ENCODE results near the gene LMBR1L.
"Not testable (repeated sequence)": the region's sequence is repeated elsewhere in the genome, so short reads cannot be mapped to it uniquely, and the experiment has no call there.

Gene LMBR1L, protein sequence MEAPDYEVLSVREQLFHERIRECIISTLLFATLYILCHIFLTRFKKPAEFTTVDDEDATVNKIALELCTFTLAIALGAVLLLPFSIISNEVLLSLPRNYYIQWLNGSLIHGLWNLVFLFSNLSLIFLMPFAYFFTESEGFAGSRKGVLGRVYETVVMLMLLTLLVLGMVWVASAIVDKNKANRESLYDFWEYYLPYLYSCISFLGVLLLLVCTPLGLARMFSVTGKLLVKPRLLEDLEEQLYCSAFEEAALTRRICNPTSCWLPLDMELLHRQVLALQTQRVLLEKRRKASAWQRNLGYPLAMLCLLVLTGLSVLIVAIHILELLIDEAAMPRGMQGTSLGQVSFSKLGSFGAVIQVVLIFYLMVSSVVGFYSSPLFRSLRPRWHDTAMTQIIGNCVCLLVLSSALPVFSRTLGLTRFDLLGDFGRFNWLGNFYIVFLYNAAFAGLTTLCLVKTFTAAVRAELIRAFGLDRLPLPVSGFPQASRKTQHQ

DNA sequence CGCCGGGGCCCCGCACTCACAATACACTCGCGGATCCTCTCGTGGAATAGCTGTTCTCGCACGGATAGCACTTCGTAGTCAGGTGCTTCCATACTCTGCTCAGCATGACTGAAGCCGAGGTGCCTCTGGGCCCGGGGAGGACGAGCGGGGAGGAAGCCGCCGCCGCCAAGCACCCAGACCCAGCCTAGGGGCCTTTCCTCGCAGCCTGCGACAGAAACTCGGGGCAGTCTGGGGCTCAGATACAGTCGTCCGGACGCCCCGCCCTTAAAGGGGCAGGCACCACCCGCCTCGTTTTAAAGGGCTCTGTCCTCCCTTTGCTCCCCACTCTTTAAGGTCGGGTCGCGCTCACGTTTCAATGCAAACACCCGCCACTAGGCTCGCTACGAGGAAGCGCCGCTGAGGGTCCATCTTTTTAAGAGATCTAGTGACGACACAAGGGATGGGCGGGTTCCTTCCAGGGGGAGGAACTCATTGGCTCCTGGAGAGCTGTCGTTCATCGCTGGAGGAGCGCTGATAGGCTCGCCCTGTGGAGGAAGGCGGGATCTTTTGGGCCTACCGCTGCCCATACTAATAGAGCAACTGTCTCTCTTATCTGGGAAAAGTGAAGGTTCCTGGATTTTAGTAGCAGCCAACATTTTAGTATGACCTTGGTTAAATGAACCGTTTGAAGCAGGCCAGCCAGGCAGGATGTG is at the start of gene LMBR1L:
Gene LMBR1L, minus strand, starts transcription at position 384 of the 692 bp plus-strand sequence. Its CDS starts 292 bp downstream, at position 92.
- in situ Hi-C loops (cut with MboI; ENCODE audit: low sequenced_read_pairs), result no loop called here

- in situ Hi-C loops (cut with MboI; ENCODE audit: low sequenced_read_pairs), result no loop called here
Measured at GRCh38 chr12:49160399-49160798, 49.8 kb upstream of the LMBR1L start.

- in situ Hi-C loops (cut with MboI; ENCODE audit: low sequenced_read_pairs), result no loop called here
Measured at GRCh38 chr12:49154221-49154620, 43.6 kb upstream of the LMBR1L start.

- in situ Hi-C loops (cut with MboI; ENCODE audit: low sequenced_read_pairs), result no loop called here
Measured at GRCh38 chr12:49147384-49147783, 36.7 kb upstream of the LMBR1L start.

DNA sequence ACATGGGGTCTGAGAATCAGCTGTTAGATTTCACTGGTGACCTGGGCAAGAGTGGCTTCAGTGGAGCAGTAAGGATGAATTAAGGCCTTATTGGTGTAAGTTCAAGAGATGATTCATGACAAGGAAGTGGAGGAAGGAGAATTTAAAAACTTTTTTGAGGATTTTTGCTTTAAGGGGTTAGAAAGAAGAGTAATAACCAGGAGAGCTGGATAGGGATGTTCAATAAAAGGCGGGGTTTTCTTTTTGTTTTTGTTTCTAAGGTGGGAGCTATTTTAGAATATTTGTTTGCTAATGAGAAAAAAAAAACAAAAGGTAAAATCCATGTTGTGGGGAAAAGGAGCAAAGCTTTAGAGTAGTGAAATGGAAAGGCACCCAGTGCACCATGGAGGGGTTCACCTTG is 35.8 kb upstream of the LMBR1L start:
- in situ Hi-C loops (cut with MboI; ENCODE audit: low sequenced_read_pairs), result no loop called here

DNA sequence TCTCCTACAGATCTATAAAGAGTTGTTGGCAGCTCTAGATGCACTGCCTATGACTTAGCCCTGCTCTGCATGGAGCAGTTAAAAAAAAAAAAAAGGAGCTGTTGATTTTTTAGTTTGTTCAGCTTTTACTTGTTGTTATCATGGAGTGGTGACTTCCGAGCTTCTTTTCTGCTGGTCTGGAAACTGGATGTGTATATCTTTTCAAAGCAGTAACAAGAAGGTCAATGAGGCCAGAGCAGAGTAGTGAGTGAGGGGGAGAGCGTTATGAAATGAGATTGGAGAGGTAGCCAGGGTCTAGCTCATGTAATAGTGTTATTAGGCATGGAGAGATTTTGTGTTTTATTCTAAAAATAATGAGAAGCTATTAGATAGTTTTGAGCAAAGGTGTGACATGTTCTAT is 33.7 kb upstream of the LMBR1L start:
- in situ Hi-C loops (cut with MboI; ENCODE audit: low sequenced_read_pairs), result no loop called here

GRCh38 chr12:49138999-49139398 is 28.4 kb upstream of the LMBR1L start:
- in situ Hi-C loops (cut with MboI; ENCODE audit: low sequenced_read_pairs), result no loop called here

DNA sequence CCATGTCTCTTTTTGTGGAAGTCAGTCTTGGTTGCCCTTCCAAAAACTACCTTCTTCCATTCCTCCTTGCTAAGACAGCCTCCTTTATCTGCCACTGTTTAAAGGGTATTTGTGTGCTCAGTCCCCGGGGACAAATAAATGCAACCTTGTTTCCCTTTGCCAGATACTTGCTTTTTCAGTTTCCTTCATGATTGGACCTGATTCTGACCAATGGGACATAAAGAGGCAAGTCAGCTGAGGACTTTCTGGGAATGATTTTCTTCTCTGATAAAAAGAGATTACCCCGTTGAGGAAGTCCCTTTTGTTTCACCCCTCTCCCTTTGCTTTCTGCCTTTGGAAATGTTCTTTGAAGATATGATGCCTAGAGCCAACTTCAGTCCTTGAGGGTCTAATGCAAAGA is 27.9 kb upstream of the LMBR1L start:
- in situ Hi-C loops (cut with MboI; ENCODE audit: low sequenced_read_pairs), result no loop called here

GRCh38 chr12:49137476-49137875 is 26.8 kb upstream of the LMBR1L start:
- in situ Hi-C loops (cut with MboI; ENCODE audit: low sequenced_read_pairs), result no loop called here

DNA sequence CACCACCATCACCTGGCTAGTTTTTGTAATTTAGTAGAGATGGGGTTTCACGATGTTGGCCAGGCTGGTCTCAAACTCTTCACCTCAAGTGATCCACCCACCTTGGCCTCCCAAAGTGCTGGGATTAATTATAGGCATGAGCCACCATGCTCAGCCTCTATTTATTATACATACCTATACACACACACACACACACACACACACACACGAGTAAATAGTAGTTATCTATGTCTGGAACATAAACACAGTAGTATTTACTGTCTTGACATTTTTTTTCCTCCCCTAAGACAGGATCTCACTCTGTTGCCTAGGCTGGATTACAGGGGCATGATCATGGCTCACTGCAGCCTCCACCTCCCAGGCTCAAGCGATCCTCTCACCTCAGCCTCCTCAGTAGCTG is 26.4 kb upstream of the LMBR1L start:
- in situ Hi-C loops (cut with MboI; ENCODE audit: low sequenced_read_pairs), result not testable (repeated sequence)

GRCh38 chr12:49133590-49133989 is 22.9 kb upstream of the LMBR1L start:
- in situ Hi-C loops (cut with MboI; ENCODE audit: low sequenced_read_pairs), result no loop called here

GRCh38 chr12:49133014-49133413 is 22.4 kb upstream of the LMBR1L start:
- in situ Hi-C loops (cut with MboI; ENCODE audit: low sequenced_read_pairs), result no loop called here

- in situ Hi-C loops (cut with MboI; ENCODE audit: low sequenced_read_pairs), result no loop called here
Measured at GRCh38 chr12:49131894-49132461, 21.3 kb upstream of the LMBR1L start.

DNA sequence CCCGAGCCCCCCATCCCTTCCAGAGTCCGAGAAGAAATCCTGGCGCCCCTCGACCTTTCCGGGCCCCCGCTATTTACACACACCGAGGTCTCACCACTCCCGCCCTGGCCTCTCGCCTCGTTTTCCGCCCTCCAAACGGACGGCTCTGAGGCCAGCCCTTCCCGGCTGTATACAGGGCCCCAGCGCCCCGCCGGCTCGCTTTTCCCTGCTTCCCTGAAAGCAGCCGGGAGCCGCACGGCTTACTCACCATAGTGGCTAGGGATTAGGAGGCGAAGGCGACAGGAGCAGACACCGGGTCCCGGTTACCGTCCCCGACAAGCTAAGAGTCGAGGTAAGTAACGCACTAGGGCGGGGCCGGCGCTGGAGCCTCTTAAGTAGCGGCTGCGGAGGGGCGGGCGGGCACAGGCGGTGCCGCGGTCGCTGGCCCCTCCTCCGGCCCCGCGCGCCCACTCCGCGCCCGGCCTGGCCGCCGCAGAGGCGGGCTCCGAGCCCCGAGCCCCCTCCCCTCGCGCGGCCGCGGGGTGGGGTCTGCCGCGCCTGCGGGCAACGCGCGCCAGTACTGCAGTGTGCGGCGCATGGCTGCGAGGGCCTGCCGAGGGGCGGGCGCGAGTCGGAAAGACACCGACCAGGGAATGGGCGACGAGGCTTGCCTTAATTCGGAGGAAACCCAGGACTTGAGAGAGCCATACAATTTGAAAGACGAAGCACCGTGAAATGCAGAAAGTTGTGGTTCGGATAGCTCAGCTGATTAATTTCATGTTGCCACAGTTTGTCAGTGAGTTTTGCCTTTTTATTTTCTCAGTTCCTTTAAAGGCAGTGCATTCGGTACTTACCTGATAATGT is 20.6 kb upstream of the LMBR1L start, which contains the start of gene TUBA1B:
Gene TUBA1B, minus strand, starts transcription at position 345 of the 843 bp plus-strand sequence. Its CDS starts 95 bp downstream, at position 250.
- in situ Hi-C loops (cut with MboI; ENCODE audit: low sequenced_read_pairs), result no loop called here

GRCh38 chr12:49130151-49131050 is 19.8 kb upstream of the LMBR1L start:
- in situ Hi-C loops (cut with MboI; ENCODE audit: low sequenced_read_pairs), result no loop called here

- in situ Hi-C loops (cut with MboI; ENCODE audit: low sequenced_read_pairs), result no loop called here
Measured at GRCh38 chr12:49129332-49130150, 18.9 kb upstream of the LMBR1L start.

- in situ Hi-C loops (cut with MboI; ENCODE audit: low sequenced_read_pairs), result not testable (repeated sequence)
Measured at GRCh38 chr12:49127971-49128370, 17.3 kb upstream of the LMBR1L start.

DNA sequence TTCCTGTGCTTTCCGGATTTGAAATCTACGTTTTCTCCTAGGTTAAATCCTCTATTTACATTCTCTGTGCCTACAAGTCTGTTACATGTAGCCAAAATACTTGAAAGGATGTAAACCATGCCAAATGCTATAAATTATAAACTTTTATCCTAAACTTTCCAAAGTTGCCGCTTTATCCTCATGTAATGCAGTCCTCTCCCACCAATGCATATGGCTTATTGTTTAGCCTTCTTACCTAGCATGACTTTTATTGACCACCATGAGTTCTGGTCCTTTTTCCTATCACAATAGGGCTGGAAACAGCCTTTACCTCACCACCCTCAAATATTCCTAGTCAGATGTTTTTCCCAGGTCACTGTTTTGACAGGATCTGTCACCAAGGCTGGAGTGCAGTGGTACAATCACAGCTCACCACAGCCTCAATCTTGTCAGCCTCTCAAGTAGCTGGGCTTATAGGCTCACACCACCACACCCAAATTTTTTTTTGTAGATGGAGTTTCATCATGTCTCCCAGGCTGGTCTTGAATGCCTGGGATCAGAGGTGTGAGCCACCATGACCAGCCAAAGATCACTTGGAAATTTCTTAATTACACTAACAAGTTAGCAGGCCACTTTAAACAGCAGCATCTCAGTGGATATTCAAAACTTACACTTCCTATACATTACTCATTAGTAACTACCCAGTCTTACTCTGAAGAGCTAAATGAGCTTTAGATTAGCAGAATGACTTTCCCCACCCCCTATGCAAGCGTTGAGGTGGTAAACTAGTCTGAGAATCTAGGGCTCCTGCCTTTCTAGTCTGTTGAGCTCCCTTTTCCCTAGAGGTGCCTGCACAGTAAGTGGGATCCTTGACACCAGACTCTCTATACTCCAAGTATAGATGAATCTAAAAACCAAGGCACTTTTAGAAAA is 16.5 kb upstream of the LMBR1L start:
- in situ Hi-C loops (cut with MboI; ENCODE audit: low sequenced_read_pairs), result no loop called here

All from HL-60/S4 treated with retinoic acid at 250 ng/mL for 4 days and 3 days (cell line).